Lung (tissue), 10 donors: Measurements from ENCODE around the gene ZNF595. TPM values are rescaled to one million over a fixed set of nuclear protein-coding genes. Genes with fewer than 3 reads are reported as not detected.
"Not testable (repeated sequence)": the region's sequence is repeated elsewhere in the genome, so short reads cannot be mapped to it uniquely, and the experiment has no call there.

ENCODE experiments used
- ATAC-seq: fragments of 200-7000 bp; cut with Tn5 transposase; one replicate; pipeline ENCODE4 v1.9.1; 2020; ENCODE audit warnings: moderate number of reproducible peaks; ENCODE audit not compliant: insufficient read depth, low FRiP score
- DNase-seq, 3 donors: peaks; one replicate each; pipeline ENCODE4 v3.0.0-alpha.2; 2013 to 2017
- H3K27ac ChIP-seq, 2 donors: one replicate each; pipeline ENCODE4 v1.5.1; 2013; ENCODE audit warnings: mild to moderate bottlenecking in 2 of 2, moderate library complexity in 2 of 2, control low read depth in 1 of 2, inconsistent platforms in 1 of 2, low read depth in 1 of 2, low read length in 1 of 2
- H3K27me3 ChIP-seq, 3 donors: one replicate each; pipeline ENCODE4 v1.5.1; 2013; ENCODE audit warnings: low read length in 2 of 3; ENCODE audit not compliant: control insufficient read depth in 3 of 3, insufficient read depth in 3 of 3
- H3K36me3 ChIP-seq, 4 donors: one replicate each; pipeline ENCODE4 v1.5.1; 2013; ENCODE audit warnings: low read length in 4 of 4, mild to moderate bottlenecking in 1 of 4, moderate library complexity in 1 of 4; ENCODE audit not compliant: control insufficient read depth in 4 of 4, insufficient read depth in 4 of 4
- H3K4me1 ChIP-seq, 5 donors: one replicate each; pipeline ENCODE4 v1.5.1; 2013; ENCODE audit warnings: low read length in 5 of 5, mild to moderate bottlenecking in 2 of 5, moderate library complexity in 1 of 5; ENCODE audit not compliant: control insufficient read depth in 5 of 5, insufficient read depth in 5 of 5
- H3K4me3 ChIP-seq: one replicate; pipeline ENCODE4 v1.5.1; 2013; ENCODE audit warnings: mild to moderate bottlenecking, control low read depth, moderate library complexity
- H3K9ac ChIP-seq, 2 donors: one replicate each; pipeline ENCODE4 v1.5.1; 2013; ENCODE audit warnings: low read length in 2 of 2, control low read depth in 1 of 2; ENCODE audit not compliant: insufficient read depth in 1 of 2
- H3K9me3 ChIP-seq, 4 donors: one replicate each; pipeline ENCODE4 v1.5.1; 2013; ENCODE audit warnings: low read length in 3 of 4, mild to moderate bottlenecking in 1 of 4, moderate library complexity in 1 of 4; ENCODE audit not compliant: control insufficient read depth in 4 of 4, insufficient read depth in 3 of 4
- WGBS, 2 donors: extraction: QIAGEN DNeasy Blood & Tissue Kit; methylation state at CpG; one replicate each; pipeline ENCODE4 v1.1.7; 2013; 5-methylcytosine and 5-hydroxymethylcytosine counted together
- polyA plus RNA-seq, 2 donors: library from polyadenylated mRNA; stranded (reverse); fragments of 200-250 nt; gene quantifications; one replicate each; pipeline ENCODE4 v1.2.1, GENCODE V29; 2013
- total RNA-seq, 2 donors: library from RNA; depleted of rRNA in 1 of 2; stranded (reverse); fragments of >200 nt in 1 of 2; gene quantifications; one replicate each; pipeline ENCODE4 v1.2.1, GENCODE V29; 2014 to 2021
- donor health status: Bipolar disorder and iron deficiency.
- donor health status: healthy.
- donor health status: DM: yes; HTN: yes; CAD: no.

Gene ZNF595
- total and polyA plus RNA-seq, 4 donors, result 2.7 to 46.1 (median 10.6) TPM

DNA sequence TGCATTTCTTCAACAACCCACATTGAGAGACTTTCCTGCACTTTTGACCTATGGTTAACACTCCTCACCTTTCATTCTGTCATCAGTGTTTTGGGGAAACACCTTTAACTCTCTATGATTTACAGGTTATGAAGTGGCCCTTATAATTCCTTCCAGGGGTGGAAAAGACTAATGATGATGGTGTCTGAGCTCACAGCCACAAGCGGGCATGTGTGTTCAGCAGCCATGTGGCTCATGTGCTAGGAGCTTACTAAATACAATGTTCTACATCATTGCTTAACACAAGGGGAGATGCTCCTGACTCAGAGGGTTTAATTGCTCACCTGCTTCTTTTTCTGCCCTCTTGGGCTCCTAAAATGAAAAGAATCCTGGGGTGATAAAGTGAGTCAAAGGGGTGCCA lies 28.8 kb upstream of the ZNF595 start:
- not testable (repeated sequence) for H3K9ac ChIP-seq, H3K36me3 ChIP-seq, H3K9me3 ChIP-seq, H3K4me1 ChIP-seq, H3K27ac ChIP-seq, DNase-seq, H3K4me3 ChIP-seq, ATAC-seq, H3K27me3 ChIP-seq
- no CpG with 5 or more reads among the region's 1 CpG for WGBS, 2 donors

DNA sequence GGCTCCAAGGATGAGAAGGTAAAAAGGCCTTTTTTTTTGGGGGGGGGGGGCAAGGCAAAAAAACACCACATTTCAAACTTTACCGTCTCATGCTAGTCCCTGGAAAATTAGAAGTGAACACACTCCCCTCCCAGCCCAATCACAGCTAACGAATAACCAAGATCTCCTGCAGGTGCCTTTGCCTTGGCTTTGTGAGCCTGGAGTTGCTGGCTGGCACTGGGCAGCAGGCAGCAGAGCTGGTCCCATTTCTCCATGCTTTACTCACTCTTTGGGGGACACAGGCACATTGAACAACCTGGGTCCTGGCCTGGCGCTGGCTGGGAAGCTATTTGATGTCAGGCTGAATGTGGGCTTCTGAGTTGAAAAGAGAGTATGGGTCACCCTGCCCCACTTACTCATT lies 25.6 kb upstream of the ZNF595 start:
- H3K4me3 ChIP-seq, H3K4me1 ChIP-seq, H3K27ac ChIP-seq, H3K9ac ChIP-seq, ATAC-seq, H3K36me3 ChIP-seq, H3K9me3 ChIP-seq, H3K27me3 ChIP-seq, DNase-seq: not testable (repeated sequence)
- WGBS, 2 donors, result 62 to 75% methylated on average over 3 of the region's 3 CpGs

DNA sequence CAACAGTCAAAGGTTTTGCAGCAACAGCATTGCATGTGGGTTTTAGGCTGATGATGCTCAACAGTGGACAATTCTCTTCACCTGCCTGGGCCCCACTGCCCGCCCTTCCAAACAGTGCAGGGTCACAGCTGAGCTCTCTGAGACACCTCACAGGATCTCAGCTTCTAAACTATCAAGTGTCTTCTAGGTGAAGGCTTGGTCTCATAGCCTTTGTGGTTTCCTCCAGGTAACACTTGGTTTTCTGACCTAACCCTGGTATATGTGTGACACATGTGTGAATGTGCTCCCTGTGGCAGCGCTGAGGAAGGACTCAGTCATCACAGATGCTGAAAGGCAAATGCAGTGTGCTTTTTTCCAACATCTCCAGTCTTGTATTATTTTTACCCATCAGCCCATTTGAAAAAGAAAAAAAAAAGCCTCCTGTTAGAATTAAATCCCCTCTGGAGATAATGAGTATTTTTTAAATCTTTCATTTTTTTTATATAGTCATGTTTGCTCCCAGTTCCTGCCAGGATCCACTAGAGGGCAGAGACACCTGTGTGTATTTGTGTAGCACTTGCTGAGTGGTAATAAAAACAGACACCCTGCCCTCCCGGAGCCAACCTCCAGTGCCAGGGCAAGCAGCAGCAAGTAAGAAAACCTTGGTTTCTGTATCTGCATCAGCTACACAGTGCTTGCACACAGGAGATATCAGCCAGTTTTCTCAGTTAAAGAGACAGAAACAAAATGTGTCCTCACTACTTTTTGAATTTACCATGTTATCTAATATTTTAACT lies 24.2 kb upstream of the ZNF595 start:
- not testable (repeated sequence) for H3K27ac ChIP-seq, H3K4me3 ChIP-seq, ATAC-seq, H3K9ac ChIP-seq, H3K9me3 ChIP-seq, DNase-seq, H3K27me3 ChIP-seq, H3K4me1 ChIP-seq, H3K36me3 ChIP-seq
- WGBS, 2 donors, result 41 to 49% methylated on average over 1 of the region's 3 CpGs

DNA sequence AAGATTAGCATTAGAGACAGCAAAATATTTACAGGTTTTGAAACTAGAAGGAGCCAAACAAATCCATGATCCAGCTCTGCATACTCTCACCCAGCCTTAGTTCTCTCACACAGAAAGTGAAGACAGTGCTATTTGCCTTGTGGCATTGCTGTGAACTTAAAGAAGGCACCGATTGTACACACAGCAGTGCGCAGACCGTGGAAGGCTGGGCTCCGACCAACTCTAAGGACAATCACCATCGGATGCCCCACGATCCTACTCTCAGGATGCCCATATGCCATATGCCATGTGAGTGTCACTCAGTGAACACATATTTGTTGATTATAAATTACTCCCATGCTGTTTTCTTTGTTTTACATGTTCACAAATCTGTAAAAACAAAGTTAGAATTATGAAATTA lies 19.8 kb upstream of the ZNF595 start:
- not testable (repeated sequence) for H3K36me3 ChIP-seq, H3K27me3 ChIP-seq, H3K27ac ChIP-seq, ATAC-seq, H3K4me3 ChIP-seq, H3K9ac ChIP-seq, H3K4me1 ChIP-seq, DNase-seq, H3K9me3 ChIP-seq
- WGBS, 2 donors, result no CpG with 5 or more reads among the region's 6 CpGs

DNA sequence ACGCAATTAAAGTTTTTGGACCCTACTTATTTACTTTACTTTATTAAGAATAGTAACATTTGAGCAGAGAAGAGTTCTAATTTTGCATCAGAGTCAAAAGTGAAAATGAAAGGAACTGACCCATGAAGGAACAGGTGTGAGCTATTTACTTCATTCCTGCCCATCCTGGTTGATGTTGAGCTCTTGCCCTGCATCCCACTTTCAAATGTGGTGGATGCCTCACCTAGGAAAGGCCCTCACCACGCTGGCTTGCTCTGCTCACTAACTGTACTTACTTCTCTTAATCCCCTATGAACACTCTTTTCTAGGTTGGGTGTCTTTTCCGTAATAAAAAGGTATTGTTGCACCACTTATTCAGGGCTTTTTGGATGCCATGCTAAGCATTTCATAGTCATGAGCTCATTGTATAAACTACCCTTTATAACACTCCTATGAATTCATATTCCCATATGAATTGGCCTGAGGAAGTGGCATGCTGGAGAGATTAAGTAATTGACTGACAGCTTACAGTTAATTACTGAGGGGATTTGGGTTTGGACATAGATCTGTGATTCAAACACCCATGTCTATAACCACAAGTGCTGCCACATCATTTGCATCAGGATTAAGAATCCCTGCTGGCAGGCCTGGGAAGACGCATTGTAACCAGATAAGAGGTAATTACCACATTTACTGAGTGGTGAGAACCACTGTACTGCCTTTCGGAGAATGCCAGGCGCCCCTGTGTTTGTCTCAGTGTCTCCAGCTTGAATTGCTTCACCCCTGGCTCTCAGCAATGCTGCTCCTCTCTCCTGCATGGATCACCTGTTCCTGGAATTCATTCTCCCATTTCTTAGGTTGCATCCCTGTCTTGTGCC lies 16.3 kb upstream of the ZNF595 start:
- 67 to 90% methylated on average over 6 of the region's 6 CpGs for WGBS, 2 donors
- not testable (repeated sequence) for ATAC-seq

DNA sequence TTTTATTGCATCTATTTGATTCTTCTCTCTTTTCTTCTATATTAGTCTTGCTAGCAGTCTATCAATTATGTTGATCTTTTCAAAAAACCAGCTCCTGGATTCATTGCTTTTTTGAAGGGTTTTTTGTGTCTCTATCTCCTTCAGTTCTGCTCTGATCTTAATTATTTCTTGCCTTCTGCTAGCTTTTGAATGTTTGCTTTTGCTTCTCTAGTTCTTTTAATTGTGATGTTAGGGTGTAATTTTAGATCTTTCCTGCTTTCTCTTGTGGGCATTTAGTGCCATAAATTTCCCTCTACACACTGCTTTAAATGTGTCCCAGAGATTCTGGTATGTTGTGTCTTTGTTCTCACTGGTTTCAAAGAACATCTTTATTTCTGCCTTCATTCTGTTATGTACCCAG lies 14.9 kb upstream of the ZNF595 start:
- H3K4me1 ChIP-seq, H3K9me3 ChIP-seq, H3K9ac ChIP-seq, H3K27me3 ChIP-seq, H3K36me3 ChIP-seq, H3K4me3 ChIP-seq, DNase-seq, ATAC-seq, H3K27ac ChIP-seq: not testable (repeated sequence)

More for the DNA sequence above, 16.3 kb upstream of the ZNF595 start:
- DNase-seq, H3K9ac ChIP-seq, H3K9me3 ChIP-seq, H3K27me3 ChIP-seq, H3K4me1 ChIP-seq, H3K27ac ChIP-seq, H3K36me3 ChIP-seq, H3K4me3 ChIP-seq: not testable (repeated sequence)

DNA sequence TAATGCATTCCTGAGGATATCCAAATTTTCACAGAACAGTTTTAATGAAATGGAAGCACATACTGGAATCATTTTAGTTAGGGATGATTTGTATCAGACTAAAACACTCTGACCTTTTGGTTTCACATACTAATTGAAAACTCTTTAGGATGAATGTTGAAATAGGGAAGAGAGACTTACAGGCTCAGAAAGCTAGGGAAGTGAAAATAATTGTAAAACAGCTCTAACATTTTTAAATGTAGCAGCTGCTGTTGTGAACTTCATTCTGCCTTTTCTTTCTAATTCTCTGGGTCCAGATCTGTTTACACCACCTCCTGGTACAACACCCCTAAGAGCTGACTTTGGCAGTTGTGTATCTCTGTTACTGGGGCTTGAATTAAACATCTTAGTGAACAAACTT lies 9.7 kb upstream of the ZNF595 start:
- H3K27ac ChIP-seq, H3K4me1 ChIP-seq, H3K9ac ChIP-seq, ATAC-seq, H3K27me3 ChIP-seq, H3K36me3 ChIP-seq, H3K4me3 ChIP-seq, DNase-seq, H3K9me3 ChIP-seq: not testable (repeated sequence)

DNA sequence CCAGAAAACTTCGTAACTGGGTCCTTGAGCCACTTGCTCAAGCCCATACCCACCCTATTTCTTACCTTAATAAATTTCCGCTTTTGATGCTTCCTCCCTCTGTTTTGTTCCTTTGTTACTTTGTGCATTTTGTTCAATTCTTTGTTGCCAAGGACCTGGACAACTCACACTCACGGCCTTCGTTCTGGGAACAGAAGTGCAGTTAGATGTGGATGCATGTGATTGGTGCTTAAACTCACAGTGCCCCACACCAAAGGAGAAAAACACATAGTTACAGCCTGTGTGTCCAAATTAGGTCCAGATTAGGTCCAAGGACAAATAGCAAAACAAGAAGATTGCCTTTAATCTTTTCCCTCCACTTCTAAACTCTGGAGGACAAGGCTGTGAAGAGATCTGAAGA lies 1.9 kb upstream of the ZNF595 start:
- H3K9me3 ChIP-seq, H3K9ac ChIP-seq, H3K4me3 ChIP-seq, DNase-seq, H3K36me3 ChIP-seq, H3K4me1 ChIP-seq, H3K27ac ChIP-seq, H3K27me3 ChIP-seq, ATAC-seq: not testable (repeated sequence)
- WGBS, 2 donors, result 63 to 72% methylated on average over 4 of the region's 4 CpGs
